Dendritic cell treated with granulocyte-macrophage colony-stimulating factor and Interleukin-4, amounts not matched to agents 40 ng/mL and 50 ng/mL, for 4 days (primary cell): ENCODE measurements around the gene UAP1L1.

ENCODE experiments used
- H3K27ac Mint-ChIP-seq: one replicate; pipeline ENCODE4 v1.8.0; 2022; ENCODE audit warnings: mild to moderate bottlenecking, mixed read lengths
- H3K27me3 Mint-ChIP-seq: one replicate; pipeline ENCODE4 v1.8.0; 2022; ENCODE audit warnings: mild to moderate bottlenecking, mixed read lengths
- H3K36me3 Mint-ChIP-seq: one replicate; pipeline ENCODE4 v1.8.0; 2022; ENCODE audit warnings: low read depth, mixed read lengths
- H3K4me1 Mint-ChIP-seq: one replicate; pipeline ENCODE4 v1.8.0; 2022; ENCODE audit warnings: low read depth, mixed read lengths
- H3K4me3 Mint-ChIP-seq: one replicate; pipeline ENCODE4 v1.8.0; 2022; ENCODE audit warnings: mild to moderate bottlenecking, moderate library complexity, mixed read lengths
- H3K9me3 Mint-ChIP-seq: one replicate; pipeline ENCODE4 v1.8.0; 2022; ENCODE audit warnings: mixed read lengths
- intact Hi-C: fragments of 100-400 bp; cut with micrococcal nuclease; formaldehyde crosslinking; loops from one replicate; pipeline ENCODE4 v1.15.0; 2022

The UAP1L1 gene

GRCh38 chr9:137096785-137097546, 19.6 kb downstream of the UAP1L1 start:
- intact Hi-C loops: no loop called here
- H3K27ac Mint-ChIP-seq: no peak overlapping the region
- H3K36me3 Mint-ChIP-seq: peaks cover 30% of the 10 kb centered on the region
- no peak overlapping the region for H3K4me3 Mint-ChIP-seq
- no peaks in the 10 kb centered on the region for H3K4me1 Mint-ChIP-seq
- H3K9me3 Mint-ChIP-seq: no peaks in the 10 kb centered on the region
- no peaks in the 10 kb centered on the region for H3K27me3 Mint-ChIP-seq

GRCh38 chr9:137097761-137098462, 20.6 kb downstream of the UAP1L1 start:
- no peak overlapping the region for H3K27ac Mint-ChIP-seq
- no peaks in the 10 kb centered on the region for H3K9me3 Mint-ChIP-seq
- intact Hi-C loops: no loop called here

GRCh38 chr9:137099231-137099630, 21.9 kb downstream of the UAP1L1 start:
- Mint-ChIP-seq H3K27me3 (no peaks in the 10 kb centered on the region), H3K4me1 (no peaks in the 10 kb centered on the region), H3K27ac (no peak overlapping the region), H3K4me3 (no peak overlapping the region), H3K9me3 (no peaks in the 10 kb centered on the region), H3K36me3 (peaks cover 7% of the 10 kb centered on the region)
- intact Hi-C loops: no loop called here

More at GRCh38 chr9:137097761-137098462, 20.6 kb downstream of the UAP1L1 start:
- Mint-ChIP-seq H3K27me3 (no peaks in the 10 kb centered on the region), H3K4me3 (no peak overlapping the region), H3K4me1 (no peaks in the 10 kb centered on the region), H3K36me3 (peaks cover 20% of the 10 kb centered on the region)

GRCh38 chr9:137103206-137103999, 26.1 kb downstream of the UAP1L1 start:
- Mint-ChIP-seq H3K27me3 (no peaks in the 10 kb centered on the region), H3K27ac (no peak overlapping the region), H3K4me3 (no peak overlapping the region), H3K9me3 (no peaks in the 10 kb centered on the region), H3K36me3 (no peaks in the 10 kb centered on the region), H3K4me1 (no peaks in the 10 kb centered on the region)
- intact Hi-C loops: no loop called here

- intact Hi-C loops: no loop called here
- Mint-ChIP-seq H3K4me3 (no peak overlapping the region), H3K9me3 (no peaks in the 10 kb centered on the region), H3K27me3 (no peaks in the 10 kb centered on the region), H3K27ac (no peak overlapping the region), H3K36me3 (no peaks in the 10 kb centered on the region), H3K4me1 (no peaks in the 10 kb centered on the region)
These were observed 28.7 kb downstream of the UAP1L1 start for GRCh38 chr9:137105814-137106661.

- intact Hi-C loops: no loop called here
- no peaks in the 10 kb centered on the region for H3K9me3 Mint-ChIP-seq
- no peaks in the 10 kb centered on the region for H3K27me3 Mint-ChIP-seq
- H3K4me1 Mint-ChIP-seq: no peaks in the 10 kb centered on the region
- H3K36me3 Mint-ChIP-seq: no peaks in the 10 kb centered on the region
- H3K27ac Mint-ChIP-seq: no peak overlapping the region
- H3K4me3 Mint-ChIP-seq: no peak overlapping the region
These were observed 29.4 kb downstream of the UAP1L1 start for GRCh38 chr9:137106662-137107250.

GRCh38 chr9:137107312-137107921, 30.1 kb downstream of the UAP1L1 start:
- H3K4me1 Mint-ChIP-seq: no peaks in the 10 kb centered on the region
- no peaks in the 10 kb centered on the region for H3K36me3 Mint-ChIP-seq
- no peak overlapping the region for H3K4me3 Mint-ChIP-seq
- intact Hi-C loops: no loop called here
- H3K9me3 Mint-ChIP-seq: no peaks in the 10 kb centered on the region
- no peak overlapping the region for H3K27ac Mint-ChIP-seq
- no peaks in the 10 kb centered on the region for H3K27me3 Mint-ChIP-seq

GRCh38 chr9:137107982-137108381, 30.7 kb downstream of the UAP1L1 start:
- H3K4me3 Mint-ChIP-seq: no peak overlapping the region
- H3K36me3 Mint-ChIP-seq: no peaks in the 10 kb centered on the region
- H3K27me3 Mint-ChIP-seq: no peaks in the 10 kb centered on the region
- peaks cover 4% of the 10 kb centered on the region for H3K4me1 Mint-ChIP-seq
- intact Hi-C loops: no loop called here
- no peak overlapping the region for H3K27ac Mint-ChIP-seq
- H3K9me3 Mint-ChIP-seq: no peaks in the 10 kb centered on the region

GRCh38 chr9:137108608-137109249, 31.4 kb downstream of the UAP1L1 start:
- no peak overlapping the region for H3K27ac Mint-ChIP-seq
- intact Hi-C loops: no loop called here

GRCh38 chr9:137109250-137110146, 32.2 kb downstream of the UAP1L1 start:
- H3K4me3 Mint-ChIP-seq: no peak overlapping the region
- H3K27ac Mint-ChIP-seq: no peak overlapping the region
- intact Hi-C loops: no loop called here
- no peaks in the 10 kb centered on the region for H3K9me3 Mint-ChIP-seq
- peaks cover 12% of the 10 kb centered on the region for H3K4me1 Mint-ChIP-seq
- no peaks in the 10 kb centered on the region for H3K27me3 Mint-ChIP-seq
- no peaks in the 10 kb centered on the region for H3K36me3 Mint-ChIP-seq

More at GRCh38 chr9:137108608-137109249, 31.4 kb downstream of the UAP1L1 start:
- H3K4me1 Mint-ChIP-seq: peaks cover 11% of the 10 kb centered on the region
- H3K4me3 Mint-ChIP-seq: no peak overlapping the region
- H3K27me3 Mint-ChIP-seq: no peaks in the 10 kb centered on the region
- no peaks in the 10 kb centered on the region for H3K36me3 Mint-ChIP-seq
- no peaks in the 10 kb centered on the region for H3K9me3 Mint-ChIP-seq

- no peak overlapping the region for H3K27ac Mint-ChIP-seq
- H3K4me3 Mint-ChIP-seq: no peak overlapping the region
- H3K27me3 Mint-ChIP-seq: no peaks in the 10 kb centered on the region
- H3K9me3 Mint-ChIP-seq: no peaks in the 10 kb centered on the region
- intact Hi-C loops: no loop called here
- H3K36me3 Mint-ChIP-seq: no peaks in the 10 kb centered on the region
- peaks cover 16% of the 10 kb centered on the region for H3K4me1 Mint-ChIP-seq
These were observed 33.0 kb downstream of the UAP1L1 start for GRCh38 chr9:137110147-137110910.
